Activated CD4-positive, alpha-beta memory T cell treated with anti-CD3 and anti-CD28 coated beads, Interleukin-2, amount 10 ng/mL, durations not matched to agents 7 days and 5 days (primary cell): Measurements from ENCODE around the gene HECTD1. TPM values are rescaled to one million over a fixed set of nuclear protein-coding genes. Genes with fewer than 3 reads are reported as not detected.
"Not testable (repeated sequence)": the region's sequence is repeated elsewhere in the genome, so short reads cannot be mapped to it uniquely, and the experiment has no call there.

Experiments
- CTCF ChIA-PET: fragments of 350-600 bp; sonication (Branson Sonifier 250); formaldehyde crosslinking; loops from one replicate; lab custom pipeline; 2021; ENCODE audit warnings: antibody characterized with exemption, inconsistent platforms; lab: Charles Lee
- POLR2A ChIA-PET: fragments of 350-600 bp; sonication (Branson Sonifier 250); formaldehyde crosslinking; loops from one replicate; lab custom pipeline; 2021; ENCODE audit warnings: antibody characterized with exemption; lab: Charles Lee
- DNase-seq: peaks from one replicate; pipeline ENCODE4 v3.0.0-alpha.2; 2020
- H3K27ac Mint-ChIP-seq: one replicate; pipeline ENCODE4 v1.8.0; 2021; ENCODE audit warnings: mild to moderate bottlenecking, mixed read lengths
- H3K27me3 Mint-ChIP-seq: one replicate; pipeline ENCODE4 v1.8.0; 2021; ENCODE audit warnings: mixed read lengths
- H3K36me3 Mint-ChIP-seq: one replicate; pipeline ENCODE4 v1.8.0; 2021; ENCODE audit warnings: low read depth, mixed read lengths
- H3K4me1 Mint-ChIP-seq: one replicate; pipeline ENCODE4 v1.8.0; 2021; ENCODE audit warnings: mixed read lengths
- H3K4me3 Mint-ChIP-seq: one replicate; pipeline ENCODE4 v1.8.0; 2021; ENCODE audit warnings: mild to moderate bottlenecking, mixed read lengths
- H3K9me3 Mint-ChIP-seq: one replicate; pipeline ENCODE4 v1.8.0; 2021; ENCODE audit warnings: mixed read lengths
- total RNA-seq, 2 experiments: library from RNA; stranded (reverse); gene quantifications; one replicate each; pipeline ENCODE4 v1.2.3, GENCODE V29; 2021

HECTD1 gene
- 10 to 100 TPM; 85.1 to 92.3 TPM for total RNA-seq

DNA sequence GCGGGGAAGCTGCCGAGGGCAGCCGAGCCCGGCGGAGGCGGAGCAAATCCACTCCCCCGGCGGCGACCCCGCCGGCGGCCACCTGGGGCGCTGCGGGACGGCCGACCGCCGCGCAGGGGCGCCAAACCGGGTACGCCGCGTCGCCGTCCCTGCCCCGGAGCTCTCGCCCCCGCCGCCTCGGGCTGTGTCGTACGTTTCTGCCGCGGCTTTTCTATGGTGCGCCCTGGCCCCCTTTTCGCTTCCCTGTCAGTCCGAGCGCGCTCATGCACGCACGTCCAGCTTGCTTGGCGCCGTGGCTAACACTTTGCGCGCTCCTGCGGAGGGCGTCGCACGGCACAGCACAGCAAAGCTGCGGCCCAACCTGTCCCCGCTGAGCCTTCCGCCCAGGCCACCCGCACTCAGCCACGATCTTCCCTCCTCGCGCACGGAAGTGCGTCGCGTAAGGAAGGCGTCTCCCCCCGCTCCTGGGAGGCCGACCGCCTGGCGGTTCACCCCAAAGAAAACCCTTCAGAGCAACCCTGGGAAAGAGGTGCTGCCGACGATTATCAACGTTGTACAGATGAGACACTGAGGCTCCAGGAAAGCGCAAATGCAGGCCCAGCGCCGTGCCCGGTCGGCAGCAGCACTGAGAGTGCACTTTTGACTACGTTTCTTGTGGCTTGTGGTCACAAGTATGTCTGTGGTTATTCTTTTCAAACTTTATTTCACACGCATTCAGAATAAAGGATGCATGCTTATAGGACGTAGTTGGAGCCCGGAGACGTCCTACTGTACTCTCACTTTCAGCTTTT is at the start of gene HECTD1:
TSS of gene HECTD1 (minus strand) at position 39 of the 791 bp plus-strand sequence. CDS start 1,857 bp downstream, outside the sequence.
- CTCF ChIA-PET, result interaction anchor here (0.6 to 3.4 kb wide), 21 partner anchors 13 to 996 kb away, joined by 3 to 15 read pairs (median 4); partner anchors contain the start of genes DTD2, G2E3, HEATR5A and STRN3
- H3K27ac Mint-ChIP-seq, result peak within 1 kb of the TSS; percentile 100
- peaks cover 27% of the 10 kb centered on the region for H3K36me3 Mint-ChIP-seq
- H3K27me3 Mint-ChIP-seq, result peaks cover 6% of the 10 kb centered on the region
- H3K9me3 Mint-ChIP-seq, result no peaks in the 10 kb centered on the region
- peak; percentile 88 for DNase-seq
- POLR2A ChIA-PET, result interaction anchor here (0.6 to 5.4 kb wide), 31 partner anchors 9 to 869 kb away, joined by 3 to 47 read pairs (median 4); partner anchors contain the start of genes AP4S1, ARHGAP5, DTD2 and G2E3
- peak within 1 kb of the TSS; percentile 88 for H3K4me3 Mint-ChIP-seq
- H3K4me1 Mint-ChIP-seq, result peaks cover 50% of the 10 kb centered on the region

DNA sequence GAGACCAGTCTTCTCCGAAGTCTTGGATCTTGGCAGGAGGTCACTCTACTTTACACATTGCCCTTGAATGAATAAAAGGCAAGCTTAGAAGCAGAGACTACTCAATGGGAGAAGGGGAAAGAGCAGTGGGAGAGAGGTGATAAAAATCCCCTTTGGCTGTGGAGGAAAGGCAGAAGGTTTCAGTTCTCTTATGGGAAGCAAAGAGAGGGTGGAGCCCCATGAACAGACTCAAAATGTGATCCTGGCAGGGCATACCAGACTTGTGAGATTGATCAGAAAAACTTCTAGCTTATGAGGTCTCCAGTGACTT is 49.6 kb upstream of the HECTD1 start:
- no peak overlapping the region for H3K27ac Mint-ChIP-seq
- POLR2A ChIA-PET, result no interaction called here
- H3K9me3 Mint-ChIP-seq, result no peaks in the 10 kb centered on the region
- DNase-seq, result no peak
- H3K36me3 Mint-ChIP-seq, result no peaks in the 10 kb centered on the region
- CTCF ChIA-PET, result no interaction called here
- no peaks in the 10 kb centered on the region for H3K4me1 Mint-ChIP-seq
- no peaks in the 10 kb centered on the region for H3K27me3 Mint-ChIP-seq
- no peak overlapping the region for H3K4me3 Mint-ChIP-seq

DNA sequence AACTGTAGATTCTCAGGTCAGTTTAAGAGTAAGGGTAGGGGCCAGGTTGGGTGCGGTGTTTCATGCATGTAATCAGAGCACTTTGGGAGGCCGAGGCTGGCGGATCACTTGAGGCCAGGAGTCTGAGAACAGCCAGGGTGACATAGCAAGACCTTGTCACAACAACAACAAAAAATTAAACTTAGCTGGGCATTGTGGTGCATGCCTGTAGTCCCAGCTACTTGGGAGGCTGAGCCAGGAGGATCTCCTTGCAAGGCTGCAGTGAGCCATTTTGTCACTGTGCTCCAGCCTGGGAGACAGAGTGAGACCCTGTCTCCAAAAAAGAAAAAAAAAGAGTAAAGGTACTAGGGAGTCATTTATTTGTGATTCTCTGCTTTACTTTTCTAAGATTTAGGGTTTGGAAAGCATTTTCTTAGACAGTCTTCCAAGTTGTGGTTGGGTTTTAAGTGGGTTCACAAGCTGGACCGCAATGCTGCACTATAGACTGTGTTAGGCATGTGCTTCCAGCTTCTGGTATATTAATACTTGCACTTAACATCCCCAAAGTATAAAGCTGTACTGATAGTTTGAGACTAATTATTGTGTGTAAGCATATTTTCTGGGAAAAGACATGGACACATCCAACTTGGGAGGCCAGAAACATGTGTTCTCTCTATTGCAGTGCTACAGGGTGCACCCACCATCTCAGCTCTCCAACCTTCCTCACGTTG is 49.1 kb upstream of the HECTD1 start:
- H3K4me3 Mint-ChIP-seq, result no peak overlapping the region
- no peak for DNase-seq
- H3K27ac Mint-ChIP-seq, result no peak overlapping the region
- no peaks in the 10 kb centered on the region for H3K9me3 Mint-ChIP-seq
- H3K27me3 Mint-ChIP-seq, result no peaks in the 10 kb centered on the region
- CTCF ChIA-PET, result no interaction called here
- POLR2A ChIA-PET, result no interaction called here
- H3K4me1 Mint-ChIP-seq, result no peaks in the 10 kb centered on the region
- H3K36me3 Mint-ChIP-seq, result no peaks in the 10 kb centered on the region

DNA sequence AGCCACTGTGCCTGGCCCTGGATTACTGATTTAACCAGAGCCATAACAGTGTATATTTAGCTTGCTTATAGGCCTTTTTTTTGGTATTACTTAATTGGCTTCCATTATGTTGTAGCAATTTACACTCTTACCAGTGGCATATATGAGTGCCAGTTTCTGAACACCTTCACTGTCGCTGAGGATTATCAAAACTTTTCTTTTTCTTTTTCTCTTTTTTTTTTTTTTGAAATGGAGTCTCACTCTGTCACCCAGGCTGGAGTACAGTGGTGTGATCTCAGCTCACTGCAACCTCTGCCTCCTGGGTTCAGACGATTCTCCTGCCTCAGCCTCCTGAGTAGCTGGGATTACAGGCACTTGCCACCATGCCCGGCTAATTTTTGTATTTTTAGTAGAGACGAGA is 48.3 kb upstream of the HECTD1 start:
- H3K27ac Mint-ChIP-seq, H3K36me3 Mint-ChIP-seq, H3K9me3 Mint-ChIP-seq, POLR2A ChIA-PET, CTCF ChIA-PET, H3K27me3 Mint-ChIP-seq, DNase-seq, H3K4me1 Mint-ChIP-seq, H3K4me3 Mint-ChIP-seq: not testable (repeated sequence)

DNA sequence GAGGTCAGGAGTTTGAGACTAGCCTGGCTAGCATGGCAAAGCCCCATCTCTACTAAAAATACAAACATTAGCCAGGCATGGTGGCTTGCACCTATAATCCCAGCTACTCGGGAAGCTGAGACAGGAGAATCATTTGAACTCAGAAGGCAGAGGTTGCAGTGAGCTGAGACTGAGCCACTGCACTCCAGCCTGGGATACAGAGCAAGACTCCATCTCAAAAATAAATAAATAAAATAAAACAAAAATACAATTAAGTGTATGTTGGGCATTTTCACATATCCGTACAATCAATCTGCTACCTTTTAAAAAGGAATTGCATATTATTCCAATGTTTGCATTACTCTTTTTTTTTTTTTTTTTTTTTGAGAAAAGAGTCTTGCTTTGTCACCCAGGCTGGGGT is 47.7 kb upstream of the HECTD1 start:
- Mint-ChIP-seq H3K36me3 (no peaks in the 10 kb centered on the region), H3K4me1 (no peaks in the 10 kb centered on the region), H3K4me3 (no peak overlapping the region), H3K27ac (no peak overlapping the region), H3K27me3 (no peaks in the 10 kb centered on the region), H3K9me3 (no peaks in the 10 kb centered on the region)
- DNase-seq, result no peak
- CTCF ChIA-PET, result no interaction called here
- POLR2A ChIA-PET, result no interaction called here

DNA sequence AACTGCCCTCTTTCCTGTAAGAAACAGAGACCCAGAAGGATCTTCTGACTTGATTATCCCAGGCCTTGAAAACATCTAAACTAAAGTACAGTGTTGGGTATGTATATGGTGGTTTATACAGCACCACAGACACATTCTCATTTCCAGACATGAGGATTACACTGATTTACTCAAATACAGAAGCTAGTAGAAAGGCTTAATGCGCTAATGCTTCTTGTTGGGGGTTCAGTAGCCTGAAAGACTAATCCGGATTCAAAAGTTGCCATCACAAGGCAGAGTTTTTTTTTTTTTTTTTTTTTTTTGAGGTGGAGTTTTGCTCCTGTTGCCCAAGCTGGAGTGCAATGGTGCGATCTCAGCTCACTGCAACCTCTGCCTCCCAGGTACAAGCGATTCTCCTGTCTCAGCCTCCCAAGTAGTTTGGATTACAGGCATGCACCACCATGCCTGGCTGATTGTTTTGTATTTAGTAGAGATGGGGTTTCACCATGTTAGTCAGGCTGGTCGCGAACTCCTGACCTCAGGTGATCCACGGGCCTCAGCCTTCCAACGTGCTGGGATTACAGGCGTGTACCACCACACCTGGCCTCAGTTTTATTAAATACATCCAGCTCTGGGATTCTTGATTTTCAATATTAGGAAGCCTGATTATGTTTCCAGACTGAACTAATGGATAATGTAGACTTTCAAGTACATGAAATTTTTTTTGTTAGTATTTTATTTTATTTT is 46.3 kb upstream of the HECTD1 start:
- H3K4me3 Mint-ChIP-seq, result no peak overlapping the region

DNA sequence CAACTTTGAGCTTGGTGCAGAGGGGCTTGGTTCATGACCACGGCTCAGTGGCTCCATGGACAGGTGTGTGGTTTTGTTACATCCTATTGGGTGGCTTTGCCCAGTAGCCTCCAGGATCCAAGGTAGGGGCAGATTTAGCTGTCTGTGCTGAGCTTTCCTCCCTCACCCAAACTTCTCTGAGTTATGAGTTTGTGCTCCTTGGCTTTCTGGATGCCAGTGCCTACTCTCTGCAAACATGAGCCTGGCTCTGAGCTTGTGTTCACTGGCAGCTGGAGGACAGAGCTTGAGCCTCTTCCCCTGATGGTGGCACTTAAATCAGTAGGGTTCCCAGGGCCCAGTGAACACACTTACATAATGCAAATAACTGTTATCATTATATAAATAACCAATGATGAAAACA is 45.3 kb upstream of the HECTD1 start:
- CTCF ChIA-PET, result no interaction called here
- DNase-seq, result no peak
- POLR2A ChIA-PET, result no interaction called here
- Mint-ChIP-seq H3K4me1 (no peaks in the 10 kb centered on the region), H3K9me3 (no peaks in the 10 kb centered on the region), H3K4me3 (no peak overlapping the region), H3K27me3 (no peaks in the 10 kb centered on the region), H3K27ac (no peak overlapping the region), H3K36me3 (no peaks in the 10 kb centered on the region)

More for the DNA sequence above, 46.3 kb upstream of the HECTD1 start:
- H3K27me3 Mint-ChIP-seq, result no peaks in the 10 kb centered on the region
- POLR2A ChIA-PET, result no interaction called here
- no peaks in the 10 kb centered on the region for H3K9me3 Mint-ChIP-seq
- H3K27ac Mint-ChIP-seq, result no peak overlapping the region
- CTCF ChIA-PET, result no interaction called here
- no peaks in the 10 kb centered on the region for H3K36me3 Mint-ChIP-seq
- no peaks in the 10 kb centered on the region for H3K4me1 Mint-ChIP-seq
- no peak for DNase-seq

DNA sequence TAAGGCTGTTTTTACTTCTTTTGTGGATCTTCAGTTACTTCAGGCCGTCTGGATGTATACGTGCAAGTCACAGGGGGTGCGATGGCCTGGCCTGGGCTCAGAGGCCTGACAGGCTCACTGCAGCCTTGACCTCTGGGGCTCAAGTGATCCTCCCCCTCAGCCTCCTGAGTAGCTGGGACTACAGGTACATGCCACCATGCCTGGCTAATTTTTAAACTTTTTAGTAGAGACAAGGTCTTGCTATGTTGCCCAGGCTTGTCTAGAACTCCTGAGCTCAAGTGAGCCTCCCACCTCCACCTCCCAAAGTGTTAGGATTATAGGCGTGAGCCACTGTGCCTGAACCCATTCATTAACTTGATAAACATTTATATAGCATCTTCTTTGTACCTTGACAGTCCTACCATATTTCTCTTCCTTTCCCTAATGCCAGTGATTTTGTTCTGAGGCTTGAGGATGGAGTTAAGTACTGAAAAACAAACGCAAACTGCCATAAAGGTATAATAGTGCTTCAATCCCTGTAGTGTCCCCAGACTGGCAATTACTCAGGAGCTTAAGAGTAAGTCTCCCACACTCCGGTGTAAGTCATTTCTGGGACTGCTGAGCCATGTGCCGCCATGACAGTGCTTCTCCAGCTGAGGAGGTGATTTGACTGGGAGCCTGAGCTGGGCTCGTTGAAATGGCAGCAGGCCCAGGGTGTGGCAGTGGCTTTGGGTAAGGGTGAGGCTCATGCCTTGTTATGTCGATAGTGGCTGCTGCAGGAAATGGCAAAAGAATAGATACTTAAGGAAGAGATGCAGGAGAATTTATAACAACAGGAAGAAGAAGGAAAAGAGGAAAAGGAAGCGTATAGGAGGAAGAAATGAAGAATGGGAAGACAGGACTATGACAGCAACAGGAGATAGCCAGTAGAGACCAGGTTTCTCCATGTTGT is 43.7 kb upstream of the HECTD1 start:
- no peak overlapping the region for H3K27ac Mint-ChIP-seq
- H3K4me3 Mint-ChIP-seq, result no peak overlapping the region
- H3K27me3 Mint-ChIP-seq, result no peaks in the 10 kb centered on the region
- no peaks in the 10 kb centered on the region for H3K4me1 Mint-ChIP-seq
- H3K9me3 Mint-ChIP-seq, result no peaks in the 10 kb centered on the region
- H3K36me3 Mint-ChIP-seq, result no peaks in the 10 kb centered on the region
- POLR2A ChIA-PET, result no interaction called here
- CTCF ChIA-PET, result no interaction called here
- DNase-seq, result no peak

DNA sequence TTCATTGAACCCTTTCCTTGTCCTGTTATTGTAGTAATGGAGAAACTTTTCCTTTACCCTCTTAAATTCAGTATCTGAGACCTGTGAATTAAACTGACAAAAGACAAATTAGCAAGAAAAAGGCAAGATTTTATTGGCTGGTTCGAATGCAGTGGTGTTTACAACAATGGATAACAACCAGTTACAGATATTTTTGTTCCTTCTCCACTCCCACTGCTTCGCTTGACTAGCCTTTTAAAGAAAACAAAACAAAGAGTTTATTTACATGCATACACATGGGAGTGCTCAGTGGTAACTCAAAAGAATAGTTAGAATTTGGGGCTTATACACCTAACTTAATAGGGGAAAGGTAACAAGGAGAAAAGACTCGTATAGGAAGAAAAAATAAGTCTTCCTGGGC is 37.0 kb upstream of the HECTD1 start:
- Mint-ChIP-seq H3K9me3 (no peaks in the 10 kb centered on the region), H3K4me3 (no peak overlapping the region), H3K27me3 (no peaks in the 10 kb centered on the region), H3K36me3 (no peaks in the 10 kb centered on the region), H3K27ac (no peak overlapping the region), H3K4me1 (peaks cover 13% of the 10 kb centered on the region)
- ChIA-PET CTCF (no interaction called here), POLR2A (no interaction called here)
- DNase-seq, result no peak

DNA sequence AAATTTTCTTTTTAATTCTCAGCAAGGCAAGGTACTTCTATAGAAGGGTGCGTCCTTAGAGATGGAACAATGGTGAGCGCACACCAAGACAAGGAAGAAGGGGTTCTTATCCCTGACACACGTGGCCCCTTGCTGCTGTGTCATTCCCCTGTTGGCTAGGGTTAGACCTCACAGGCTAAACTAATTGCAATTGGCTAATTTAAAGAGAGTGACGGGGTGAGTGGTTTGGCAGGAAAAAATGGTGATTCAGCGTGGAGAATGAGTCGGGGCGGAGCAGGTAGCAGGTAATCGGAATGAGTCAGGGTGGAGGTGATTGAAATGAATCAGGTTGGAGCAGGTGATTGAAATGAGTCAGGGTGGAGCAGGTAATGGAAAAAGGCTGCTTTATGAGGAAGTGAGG is 36.3 kb upstream of the HECTD1 start:
- no peak for DNase-seq
- POLR2A ChIA-PET, result no interaction called here

DNA sequence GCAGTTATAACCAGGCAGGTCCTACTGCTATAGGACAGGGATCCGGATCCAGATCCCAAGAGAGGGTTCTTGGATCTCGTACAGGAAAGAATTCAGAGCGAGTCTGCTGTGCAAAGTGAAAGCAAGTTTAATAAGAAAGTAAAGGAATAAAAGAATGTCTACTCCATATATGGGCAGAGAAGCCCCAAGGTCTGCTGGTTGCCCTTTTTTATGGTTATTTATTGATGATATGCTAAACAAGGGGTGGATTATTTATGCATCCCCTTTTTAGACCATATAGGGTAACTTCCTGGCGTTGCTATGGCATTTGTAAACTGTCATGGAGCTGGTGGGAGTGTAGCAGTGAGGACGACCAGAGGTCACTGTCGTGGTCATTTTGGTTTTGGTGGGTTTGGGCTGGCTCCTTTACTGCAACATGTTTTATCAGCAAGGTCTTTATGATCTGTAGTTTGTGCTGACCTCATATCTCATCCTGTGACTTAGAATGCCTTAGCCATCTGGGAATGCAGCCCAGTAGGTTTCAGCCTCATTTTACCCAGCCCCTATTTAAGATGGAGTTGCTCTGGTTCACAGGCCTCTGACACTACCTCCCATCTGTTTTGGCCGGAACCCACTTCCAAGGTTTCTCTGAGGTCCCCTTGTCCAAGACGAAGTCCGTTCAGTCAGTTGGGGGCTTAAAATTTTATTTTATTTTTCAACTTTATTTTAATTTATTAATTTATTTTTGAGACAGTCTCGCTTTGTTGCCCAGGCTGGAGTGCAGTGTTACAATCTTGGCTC is 34.8 kb upstream of the HECTD1 start:
- H3K27me3 Mint-ChIP-seq, H3K9me3 Mint-ChIP-seq, H3K4me3 Mint-ChIP-seq, H3K27ac Mint-ChIP-seq, POLR2A ChIA-PET, DNase-seq, H3K36me3 Mint-ChIP-seq: not testable (repeated sequence)
- H3K4me1 Mint-ChIP-seq, result peaks cover 15% of the 10 kb centered on the region
- CTCF ChIA-PET, result interaction anchor here (0.7 kb wide), 1 partner anchor 11 kb away, joined by 3 read pairs; no protein-coding TSS in a partner anchor

More for the DNA sequence above, 36.3 kb upstream of the HECTD1 start:
- no peaks in the 10 kb centered on the region for H3K36me3 Mint-ChIP-seq
- no peak overlapping the region for H3K27ac Mint-ChIP-seq
- CTCF ChIA-PET, result no interaction called here
- peaks cover 15% of the 10 kb centered on the region for H3K4me1 Mint-ChIP-seq
- H3K9me3 Mint-ChIP-seq, result no peaks in the 10 kb centered on the region
- H3K4me3 Mint-ChIP-seq, result no peak overlapping the region
- H3K27me3 Mint-ChIP-seq, result no peaks in the 10 kb centered on the region
